H1 (cell line): ENCODE measurements around the gene WDR12. TPM values are rescaled to one million over a fixed set of nuclear protein-coding genes. Genes with fewer than 3 reads are reported as not detected.

Source experiments
- CTCF ChIA-PET: fragments of 300-600 bp; sonication (Branson Sonifier 250); formaldehyde crosslinking; loops from one replicate; lab custom pipeline; 2021; ENCODE audit not compliant: partially characterized antibody; lab: Charles Lee
- POLR2A ChIA-PET: fragments of 300-600 bp; sonication (Branson Sonifier 250); formaldehyde crosslinking; loops from one replicate; lab custom pipeline; 2021; ENCODE audit warnings: inconsistent platforms; ENCODE audit not compliant: partially characterized antibody; lab: Charles Lee
- DNase-seq, 2 experiments: peaks; one replicate each; pipeline versions ENCODE4 v3.0.0 to v3.0.0-alpha.2; 2010 to 2022; ENCODE audit warnings: low spot score in 2 of 2, low read depth in 1 of 2, mixed read lengths in 1 of 2
- FAIRE-seq: peaks from 2 replicates; lab custom pipeline; 2011; peaks lifted over from hg19 to GRCh38; lab: Jason Lieb, UNC
- H2AFZ ChIP-seq: 2 replicates; pipeline ENCODE4 v1.8.1; 2012; ENCODE audit warnings: low read length, inconsistent platforms
- H2AK5ac ChIP-seq: 2 replicates; pipeline ENCODE4 v1.6.1; 2013; ENCODE audit warnings: low read depth, low read length
- H2BK120ac ChIP-seq: replicated peaks from 2 replicates; pipeline ENCODE3; 2013; ENCODE audit warnings: low read depth, low read length, inconsistent platforms
- H2BK12ac ChIP-seq: 2 replicates; pipeline ENCODE4 v1.6.1; 2013; ENCODE audit warnings: low read depth, low read length
- H2BK15ac ChIP-seq: 2 replicates; pipeline ENCODE4 v1.6.1; 2013; ENCODE audit warnings: low read length
- H2BK20ac ChIP-seq: 2 replicates; pipeline ENCODE4 v1.6.1; 2013; ENCODE audit warnings: low read length
- H2BK5ac ChIP-seq: 2 replicates; pipeline ENCODE4 v1.6.1; 2013; ENCODE audit warnings: low read depth, low read length
- H3K14ac ChIP-seq: 2 replicates; pipeline ENCODE4 v1.6.1; 2013; ENCODE audit warnings: inconsistent platforms; ENCODE audit not compliant: insufficient read length
- H3K18ac ChIP-seq: 2 replicates; pipeline ENCODE4 v1.6.1; 2013; ENCODE audit warnings: low read length; ENCODE audit errors: extremely low read depth
- H3K23ac ChIP-seq: 2 replicates; pipeline ENCODE4 v1.6.1; 2013; ENCODE audit warnings: inconsistent platforms; ENCODE audit not compliant: insufficient read length
- H3K23me2 ChIP-seq: 2 replicates; pipeline ENCODE4 v1.6.1; 2013; ENCODE audit warnings: low read depth, low read length
- H3K27ac ChIP-seq: 2 replicates; pipeline ENCODE4 v1.6.1; 2011; ENCODE audit warnings: low read depth, low read length, inconsistent platforms
- H3K27me3 ChIP-seq, 4 experiments: replicated peaks in 1 of 4; 1 replicate in 1 of 4; 2 replicates in 3 of 4; pipeline versions ENCODE4 v1.6.1 to v1.8.1; 2011 to 2013; ENCODE audit warnings: low read length in 3 of 4, mild to moderate bottlenecking in 3 of 4, inconsistent platforms in 2 of 4, mixed read lengths in 2 of 4, moderate library complexity in 1 of 4; ENCODE audit not compliant: control insufficient read depth in 3 of 4, insufficient read depth in 3 of 4; ENCODE audit errors: extremely low read depth in 1 of 4
- H3K36me3 ChIP-seq, 4 experiments: 2 replicates each; pipeline versions ENCODE4 v1.6.1 to v1.8.1; 2011 to 2013; ENCODE audit warnings: mild to moderate bottlenecking in 4 of 4, low read length in 3 of 4, moderate library complexity in 2 of 4, control low read depth in 1 of 4, inconsistent platforms in 1 of 4; ENCODE audit not compliant: insufficient read depth in 4 of 4, control insufficient read depth in 2 of 4
- H3K4ac ChIP-seq: replicated peaks from 2 replicates; pipeline ENCODE3; 2013; ENCODE audit warnings: low read length, low read depth, mixed read lengths, inconsistent platforms; ENCODE audit not compliant: insufficient read length
- H3K4me1 ChIP-seq, 4 experiments: replicated peaks in 1 of 4; 1 replicate in 1 of 4; 2 replicates in 3 of 4; pipeline versions ENCODE4 v1.6.1 to v1.8.1; 2011 to 2013; ENCODE audit warnings: low read length in 3 of 4, inconsistent platforms in 2 of 4, mixed read lengths in 1 of 4; ENCODE audit not compliant: insufficient read depth in 4 of 4, control insufficient read depth in 3 of 4
- H3K4me2 ChIP-seq, 2 experiments: 2 replicates each; pipeline versions ENCODE4 v1.6.1 to v1.8.1; 2011 to 2013; ENCODE audit warnings: low read depth in 2 of 2, low read length in 2 of 2, control low read depth in 1 of 2, inconsistent platforms in 1 of 2, mild to moderate bottlenecking in 1 of 2; ENCODE audit not compliant: insufficient read depth in 1 of 2
- H3K4me3 ChIP-seq, 4 experiments: fragments of 200-600, 300-600 bp in 1 of 4; sonication (generic), shearing (Covaris generic), sonication (Bioruptor Twin) in 1 of 4; 2 replicates each; pipeline versions ENCODE4 v1.5.1 to v1.8.1; 2011 to 2016; ENCODE audit warnings: low read length in 4 of 4, low read depth in 3 of 4, control low read depth in 2 of 4, inconsistent platforms in 2 of 4, mild to moderate bottlenecking in 2 of 4, mixed read lengths in 1 of 4, moderate library complexity in 1 of 4; ENCODE audit not compliant: insufficient read depth in 2 of 4; ENCODE audit errors: extremely low read depth in 1 of 4
- H3K56ac ChIP-seq: replicated peaks from 2 replicates; pipeline ENCODE3; 2013; ENCODE audit warnings: low read depth, mild to moderate bottlenecking, mixed read lengths, low read length, inconsistent platforms; ENCODE audit not compliant: insufficient read length
- H3K79me1 ChIP-seq: 2 replicates; pipeline ENCODE4 v1.6.1; 2013; ENCODE audit warnings: low read depth, low read length, control low read depth
- H3K79me2 ChIP-seq, 2 experiments: 2 replicates each; pipeline versions ENCODE4 v1.6.1 to v1.8.1; 2012 to 2013; ENCODE audit warnings: low read length in 2 of 2, mild to moderate bottlenecking in 2 of 2, inconsistent platforms in 1 of 2; ENCODE audit not compliant: insufficient read depth in 2 of 2, control insufficient read depth in 1 of 2
- H3K9ac ChIP-seq, 4 experiments: replicated peaks in 1 of 4; 1 replicate in 1 of 4; 2 replicates in 3 of 4; pipeline versions ENCODE4 v1.6.1 to v1.8.1; 2011 to 2013; ENCODE audit warnings: low read depth in 3 of 4, low read length in 3 of 4, control low read depth in 2 of 4, mild to moderate bottlenecking in 2 of 4, moderate library complexity in 2 of 4, inconsistent platforms in 1 of 4; ENCODE audit errors: extremely low read depth in 1 of 4
- H3K9me3 ChIP-seq, 2 experiments: 2 replicates each; pipeline versions ENCODE4 v1.6.1 to v1.8.1; 2012 to 2013; ENCODE audit warnings: mild to moderate bottlenecking in 2 of 2, moderate library complexity in 2 of 2, control low read depth in 1 of 2, inconsistent platforms in 1 of 2, low read depth in 1 of 2, low read length in 1 of 2, mixed read lengths in 1 of 2; ENCODE audit not compliant: insufficient read depth in 2 of 2
- H4K20me1 ChIP-seq, 2 experiments: replicated peaks in 1 of 2; 2 replicates each; pipeline versions ENCODE3 to v1.8.1; 2011 to 2013; ENCODE audit warnings: inconsistent platforms in 2 of 2, low read length in 2 of 2, mild to moderate bottlenecking in 1 of 2; ENCODE audit not compliant: insufficient read depth in 2 of 2, control insufficient read depth in 1 of 2
- H4K5ac ChIP-seq: 2 replicates; pipeline ENCODE4 v1.6.1; 2013; ENCODE audit warnings: low read length, low read depth, mixed read lengths, inconsistent platforms; ENCODE audit not compliant: insufficient read length
- H4K8ac ChIP-seq: 2 replicates; pipeline ENCODE4 v1.8.0; 2013; ENCODE audit warnings: mild to moderate bottlenecking, moderate library complexity, low read length, inconsistent platforms; ENCODE audit not compliant: insufficient read depth; ENCODE audit errors: extremely low read depth
- H4K91ac ChIP-seq: replicated peaks from 2 replicates; pipeline ENCODE3; 2013; ENCODE audit warnings: low read length, mixed read lengths, inconsistent platforms; ENCODE audit not compliant: insufficient read length
- BACH1 ChIP-seq: IDR thresholded peaks from 2 replicates; pipeline ENCODE4 v1.6.1; 2012; ENCODE audit warnings: low read length, improper control_type of control experiment
- KDM1A ChIP-seq: fragments of 200-600, 300-600 bp; sonication (generic); IDR thresholded peaks from 2 replicates; pipeline ENCODE4 v1.7.1; 2016; ENCODE audit warnings: mild to moderate bottlenecking, low read length, borderline replicate concordance
- RBBP5 ChIP-seq: IDR thresholded peaks from 2 replicates; pipeline ENCODE4 v1.7.1; 2012; ENCODE audit warnings: low read depth, mild to moderate bottlenecking, inconsistent platforms, low read length, moderate library complexity, borderline replicate concordance
- RFX5 ChIP-seq: IDR thresholded peaks from 2 replicates; pipeline ENCODE4 v1.6.1; 2011; ENCODE audit warnings: low read depth, low read length, improper control_type of control experiment, borderline replicate concordance
- SAP30 ChIP-seq: fragments of 300-600 bp; sonication (generic); IDR thresholded peaks from 2 replicates; pipeline ENCODE4 v1.7.1; 2012; ENCODE audit warnings: low read length, moderate library complexity, mild to moderate bottlenecking, inconsistent platforms; ENCODE audit not compliant: insufficient read depth, insufficient replicate concordance
- SP2 ChIP-seq: IDR thresholded peaks from 2 replicates; pipeline ENCODE4 v1.6.1; 2012; ENCODE audit warnings: mild to moderate bottlenecking, low read length, inconsistent platforms
- TEAD4 ChIP-seq: IDR thresholded peaks from 2 replicates; pipeline ENCODE4 v1.6.1; 2012; ENCODE audit warnings: low read depth, low read length, inconsistent platforms, mixed read lengths
- WGBS, 2 experiments: shearing (Covaris generic) in 1 of 2; methylation state at CpG; one replicate each; pipeline versions ENCODE4 v1.1.6 to v1.1.7; 2013 to 2015; ENCODE audit warnings: low lambda C conversion rate in 2 of 2, mixed read lengths in 2 of 2, inconsistent platforms in 1 of 2, low coverage in 1 of 2, missing lambda C conversion rate in 1 of 2; ENCODE audit not compliant: insufficient replicate concordance in 2 of 2, insufficient coverage in 1 of 2, insufficient read length in 1 of 2; ENCODE audit errors: extremely low coverage in 1 of 2, missing lambda C conversion rate in 1 of 2; 5-methylcytosine and 5-hydroxymethylcytosine counted together
- polyA plus RNA-seq, 7 experiments: library from polyadenylated mRNA; depleted of rRNA in 3 of 7; stranded (reverse) in 5 of 7; unstranded in 2 of 7; fragments of >200 nt in 5 of 7; fragments of 200-250 nt in 2 of 7; gene quantifications; 1 replicate in 5 of 7; 2 replicates in 1 of 7; 4 replicates in 1 of 7; pipeline versions ENCODE4 v1.2.1 to v1.2.3, GENCODE V29; 2011 to 2013; ENCODE audit warnings: missing spikeins in 2 of 7, mixed read lengths in 2 of 7
- total RNA-seq: library from RNA; stranded (reverse); fragmentation: NEBNext Ultra II Directional; extraction: Animal tissue kit (Norgen Biotek cat#: 25700); gene quantifications from 2 replicates; pipeline ENCODE4 v1.2.1, GENCODE V29; 2021

Gene WDR12
- total and polyA plus RNA-seq, 2 of the 8 experiments (the other 6 are each of a cell fraction or from before 2014, with no cell fraction given), result 25.0 to 183 TPM

DNA sequence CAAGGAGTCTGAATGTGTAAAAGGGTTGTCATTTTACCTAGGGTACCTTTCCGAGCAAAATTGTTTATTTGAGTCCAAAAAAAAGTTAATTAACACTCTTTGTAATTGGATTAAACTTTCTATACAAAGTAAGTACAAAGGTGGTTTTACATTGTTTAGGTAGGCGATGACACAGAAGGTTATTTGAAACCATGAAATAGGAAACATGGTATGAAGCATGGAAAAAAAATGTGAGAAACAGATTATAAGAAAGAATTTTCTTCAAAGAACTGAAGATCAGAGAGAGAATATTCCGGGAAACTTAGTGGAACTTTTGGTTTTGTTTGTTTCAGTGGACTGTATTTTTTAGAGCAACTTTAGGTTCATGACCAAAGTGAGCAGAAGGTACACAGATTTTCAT lies 33.3 kb upstream of the WDR12 start:
- no peak overlapping the region for H3K4me3 ChIP-seq
- H2BK20ac ChIP-seq, result no peak overlapping the region
- H3K9ac ChIP-seq, result no peak overlapping the region
- ChIA-PET CTCF (interaction anchor here (1.0 kb wide), 1 partner anchor 13 kb away, joined by 3 read pairs; no protein-coding TSS in a partner anchor), POLR2A (no interaction called here)
- H3K9me3 ChIP-seq, result peaks cover 6% of the 10 kb centered on the region in 2 experiments; a peak in 2 of 4 replicates
- H4K8ac ChIP-seq, result no peak overlapping the region
- H3K18ac ChIP-seq, result no peak overlapping the region
- H4K20me1 ChIP-seq, result no peaks in the 10 kb centered on the region
- no peak overlapping the region for H4K5ac ChIP-seq
- no peaks in the 10 kb centered on the region for H3K4me1 ChIP-seq
- no peak for FAIRE-seq
- no peaks in the 10 kb centered on the region for H3K79me2 ChIP-seq
- H3K56ac ChIP-seq, result no peak overlapping the region
- H2BK120ac ChIP-seq, result no peak overlapping the region
- H2BK15ac ChIP-seq, result no peak overlapping the region
- no peak overlapping the region for H2BK12ac ChIP-seq
- H3K23me2 ChIP-seq, result no peaks in the 10 kb centered on the region
- no peak overlapping the region for H3K23ac ChIP-seq
- no peak overlapping the region for H3K4me2 ChIP-seq
- H3K4ac ChIP-seq, result no peak overlapping the region
- WGBS, 2 experiments, result 92% methylated on average over 3 of the region's 3 CpGs; no CpG with 5 or more reads in 1 of the 2 experiments
- TF ChIP-seq SP2, result no peak
- TF ChIP-seq SAP30, result no peak
- TF ChIP-seq BACH1, result no peak
- TF ChIP-seq TEAD4, result no peak
- no peak for TF ChIP-seq KDM1A
- TF ChIP-seq RFX5, result no peak
- TF ChIP-seq RBBP5, result no peak
- TF ChIP-seq, all 59 proteins: peak for 0
- no peak overlapping the region for H2AFZ ChIP-seq
- no peaks in the 10 kb centered on the region for H3K79me1 ChIP-seq
- no peaks in the 10 kb centered on the region for H3K27me3 ChIP-seq
- peaks cover 0 to 3% (median 0%) of the 10 kb centered on the region in 4 experiments; a peak in 1 of 8 replicates for H3K36me3 ChIP-seq
- no peak overlapping the region for H3K14ac ChIP-seq
- no peak overlapping the region for H2AK5ac ChIP-seq
- no peak overlapping the region for H2BK5ac ChIP-seq
- H3K27ac ChIP-seq, result no peak overlapping the region
- H4K91ac ChIP-seq, result no peak overlapping the region
- DNase-seq, result no peak
